Activated CD4-positive, alpha-beta T cell treated with anti-CD3 and anti-CD28 coated beads for 36 hours (primary cell): Measurements from ENCODE around the gene LCE7A. TPM values are rescaled to one million over a fixed set of nuclear protein-coding genes. Genes with fewer than 3 reads are reported as not detected.

Experiments used
- ATAC-seq: fragments of 200-7000 bp; cut with Tn5 transposase; one replicate; pipeline ENCODE4 v1.10.0; 2021; ENCODE audit warnings: mild to moderate bottlenecking, moderate library complexity
- CTCF ChIA-PET: fragments of 350-600 bp; sonication (Branson Sonifier 250); formaldehyde crosslinking; loops from one replicate; lab custom pipeline; 2021; ENCODE audit warnings: antibody characterized with exemption; lab: Charles Lee
- POLR2A ChIA-PET: fragments of 350-600 bp; sonication (Branson Sonifier 250); formaldehyde crosslinking; loops from one replicate; lab custom pipeline; 2021; ENCODE audit warnings: antibody characterized with exemption, inconsistent platforms; lab: Charles Lee
- DNase-seq: peaks from one replicate; pipeline ENCODE4 v3.0.0-alpha.2; 2020
- H3K27ac Mint-ChIP-seq: one replicate; pipeline ENCODE4 v1.8.0; 2021; ENCODE audit warnings: mixed read lengths
- H3K27me3 Mint-ChIP-seq: one replicate; pipeline ENCODE4 v1.8.0; 2021; ENCODE audit warnings: mixed read lengths
- H3K36me3 Mint-ChIP-seq: one replicate; pipeline ENCODE4 v1.8.0; 2021; ENCODE audit warnings: low read depth, mixed read lengths
- H3K4me1 Mint-ChIP-seq: one replicate; pipeline ENCODE4 v1.8.0; 2021; ENCODE audit warnings: mixed read lengths
- H3K4me3 Mint-ChIP-seq: one replicate; pipeline ENCODE4 v1.8.0; 2021; ENCODE audit warnings: mild to moderate bottlenecking, moderate library complexity, mixed read lengths
- H3K9me3 Mint-ChIP-seq: one replicate; pipeline ENCODE4 v1.8.0; 2021; ENCODE audit warnings: low read depth, mixed read lengths
- intact Hi-C, 2 experiments: fragments of 100-400 bp; cut with DNase I in 1 of 2; cut with micrococcal nuclease in 1 of 2; formaldehyde crosslinking; loops; one replicate each; pipeline versions ENCODE4 v1.14.2 to v1.15.1; 2022 to 2024; cut with DNase I, micrococcal nuclease
- total RNA-seq, 2 experiments: library from RNA; stranded (reverse); gene quantifications; one replicate each; pipeline ENCODE4 v1.2.3, GENCODE V29; 2021

Gene LCE7A, protein sequence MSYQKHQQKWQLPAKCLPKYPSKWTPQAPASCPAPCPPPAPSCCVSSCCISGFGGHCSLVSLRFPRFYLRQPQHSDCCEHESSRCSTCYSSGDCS
- not detected for total RNA-seq

DNA sequence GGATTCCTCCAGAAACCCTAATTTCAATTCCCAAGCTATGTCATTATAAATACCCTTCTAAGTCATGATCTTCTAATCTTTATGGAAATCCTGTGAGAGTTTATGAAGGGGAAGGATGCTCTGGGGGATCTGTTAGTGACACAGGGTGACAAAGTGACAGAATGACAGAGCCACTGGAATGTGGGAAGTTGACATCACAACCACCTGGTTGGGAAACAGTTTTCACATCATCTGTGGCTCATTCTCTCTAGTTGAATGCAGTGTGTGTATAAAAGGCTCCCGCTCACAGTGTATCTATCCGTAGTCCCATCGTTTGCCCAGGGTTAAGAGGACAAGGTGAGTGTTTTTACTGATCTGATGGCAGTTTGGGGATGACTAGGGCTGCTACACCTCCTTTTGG is at the start of gene LCE7A:
TSS of gene LCE7A (plus strand) at position 301 of the 400 bp plus-strand sequence. CDS start 702 bp downstream, outside the sequence.
- ChIA-PET CTCF (interaction anchor here (0.7 to 1.6 kb wide), 4 partner anchors 11 to 400 kb away, joined by 3 to 4 read pairs (median 3); no protein-coding TSS in a partner anchor), POLR2A (no interaction called here)
- H3K4me1 Mint-ChIP-seq = no peaks in the 10 kb centered on the region
- no peak within 1 kb of the TSS for H3K4me3 Mint-ChIP-seq
- no peaks in the 10 kb centered on the region for H3K9me3 Mint-ChIP-seq
- no peak for ATAC-seq
- H3K36me3 Mint-ChIP-seq = no peaks in the 10 kb centered on the region
- H3K27ac Mint-ChIP-seq = no peak within 1 kb of the TSS
- DNase-seq = no peak
- peaks cover 17% of the 10 kb centered on the region for H3K27me3 Mint-ChIP-seq
- intact Hi-C loops = no loop called here

DNA sequence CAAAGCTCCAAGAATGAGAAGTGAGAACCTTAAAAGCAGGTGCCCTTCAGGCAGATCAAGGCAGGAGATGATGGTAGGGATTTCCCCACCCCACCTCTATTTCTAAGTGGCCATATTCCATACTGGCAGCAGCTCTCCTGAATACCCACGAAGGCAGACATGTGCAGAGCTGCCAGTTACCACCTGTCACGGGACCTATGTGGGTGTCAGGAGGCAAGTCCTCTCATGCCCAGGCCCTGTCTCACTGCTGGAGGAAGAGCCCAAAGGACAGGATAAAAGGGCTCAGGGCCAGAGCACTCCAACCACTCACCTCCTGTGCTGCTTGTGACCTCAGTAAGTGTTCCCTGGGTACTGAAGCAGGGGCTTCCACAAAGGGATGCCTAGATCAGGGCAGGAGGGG is 48.7 kb upstream of the LCE7A start:
- DNase-seq = no peak
- H3K9me3 Mint-ChIP-seq = no peaks in the 10 kb centered on the region
- CTCF ChIA-PET = no interaction called here
- H3K4me3 Mint-ChIP-seq = no peak overlapping the region
- no peak overlapping the region for H3K27ac Mint-ChIP-seq
- H3K4me1 Mint-ChIP-seq = no peaks in the 10 kb centered on the region
- no peak for ATAC-seq
- intact Hi-C loops = no loop called here
- POLR2A ChIA-PET = no interaction called here
- no peaks in the 10 kb centered on the region for H3K36me3 Mint-ChIP-seq
- peaks cover 11% of the 10 kb centered on the region for H3K27me3 Mint-ChIP-seq

DNA sequence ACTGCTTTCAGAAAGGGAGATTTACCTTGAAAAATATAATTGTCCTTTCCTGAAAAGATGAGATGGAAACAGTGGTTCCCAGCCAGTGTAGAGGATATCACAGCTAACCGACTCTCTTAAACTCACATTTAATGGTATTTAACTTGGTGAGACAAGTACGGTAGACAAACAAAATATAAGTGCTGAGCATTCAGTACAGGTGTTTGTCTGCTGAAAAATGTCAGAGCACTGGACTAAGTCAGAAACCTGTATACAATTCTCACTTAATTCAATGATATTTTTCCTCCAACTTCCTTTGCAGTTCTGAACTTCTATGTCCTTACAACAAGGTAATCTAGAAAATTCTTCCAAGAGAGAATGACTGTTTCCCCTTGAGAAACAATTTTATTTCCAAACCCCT is 48.1 kb upstream of the LCE7A start, which contains the start of gene LCE1B:
TSS of gene LCE1B (plus strand) at position 301 of the 400 bp plus-strand sequence. CDS start 476 bp downstream, outside the sequence.
- Mint-ChIP-seq H3K4me1 (no peaks in the 10 kb centered on the region), H3K27me3 (peaks cover 11% of the 10 kb centered on the region), H3K4me3 (no peak within 1 kb of the TSS), H3K9me3 (no peaks in the 10 kb centered on the region), H3K36me3 (no peaks in the 10 kb centered on the region), H3K27ac (no peak within 1 kb of the TSS)
- DNase-seq (no peak), ATAC-seq (no peak)
- POLR2A ChIA-PET = no interaction called here
- CTCF ChIA-PET = no interaction called here
- intact Hi-C loops = no loop called here

DNA sequence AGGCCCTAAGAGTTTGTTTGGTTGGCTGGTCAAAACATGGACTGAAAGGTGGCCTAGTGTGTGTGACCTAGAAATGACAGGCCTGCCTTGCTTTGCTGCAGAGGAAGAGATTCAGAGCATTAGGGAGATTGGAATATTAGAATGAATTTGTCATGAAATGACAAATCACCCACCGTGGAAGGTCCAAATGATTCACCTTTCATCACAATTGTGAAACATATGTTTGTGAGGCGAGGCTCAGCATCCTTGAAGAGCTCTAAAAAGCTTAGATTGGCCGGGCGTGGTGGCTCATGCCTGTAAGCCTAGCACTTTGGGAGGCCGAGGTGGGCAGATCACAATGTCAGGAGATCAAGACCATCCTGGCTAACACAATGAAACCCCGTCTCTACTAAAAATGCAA is 42.5 kb upstream of the LCE7A start:
- peaks cover 11% of the 10 kb centered on the region for H3K27me3 Mint-ChIP-seq
- no peak overlapping the region for H3K4me3 Mint-ChIP-seq
- ATAC-seq (no peak), DNase-seq (no peak)
- ChIA-PET CTCF (no interaction called here), POLR2A (no interaction called here)
- no peaks in the 10 kb centered on the region for H3K36me3 Mint-ChIP-seq
- H3K4me1 Mint-ChIP-seq = no peaks in the 10 kb centered on the region
- intact Hi-C loops = no loop called here
- no peaks in the 10 kb centered on the region for H3K9me3 Mint-ChIP-seq
- H3K27ac Mint-ChIP-seq = no peak overlapping the region

DNA sequence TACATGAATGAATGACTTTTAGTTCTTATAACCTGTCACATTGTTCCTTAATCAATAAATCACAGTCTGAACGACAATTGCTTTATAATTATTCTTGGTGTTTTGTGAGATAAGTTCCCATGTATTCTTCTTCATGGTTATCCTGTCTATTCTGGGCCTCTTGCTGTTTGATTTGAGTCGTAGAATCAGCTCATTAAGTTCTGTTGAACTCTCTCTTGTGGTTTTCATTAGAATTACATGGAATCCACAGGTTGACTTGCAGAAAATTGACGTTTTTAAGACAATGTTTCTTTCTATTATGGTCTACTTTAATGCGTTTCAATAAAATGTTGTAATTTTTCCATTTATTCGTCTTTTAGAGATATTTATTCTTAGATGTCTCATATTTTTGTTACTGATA is 36.5 kb upstream of the LCE7A start:
- no peak overlapping the region for H3K4me3 Mint-ChIP-seq
- H3K27me3 Mint-ChIP-seq = peaks cover 30% of the 10 kb centered on the region
- no peaks in the 10 kb centered on the region for H3K36me3 Mint-ChIP-seq
- intact Hi-C loops = no loop called here
- H3K27ac Mint-ChIP-seq = no peak overlapping the region
- no peak for ATAC-seq
- ChIA-PET POLR2A (no interaction called here), CTCF (interaction anchor here (0.7 to 0.9 kb wide), 2 partner anchors 17 to 343 kb away, joined by 3 to 4 read pairs; partner anchors contain the start of gene LCE1C)
- H3K4me1 Mint-ChIP-seq = no peaks in the 10 kb centered on the region
- DNase-seq = no peak
- H3K9me3 Mint-ChIP-seq = no peaks in the 10 kb centered on the region

DNA sequence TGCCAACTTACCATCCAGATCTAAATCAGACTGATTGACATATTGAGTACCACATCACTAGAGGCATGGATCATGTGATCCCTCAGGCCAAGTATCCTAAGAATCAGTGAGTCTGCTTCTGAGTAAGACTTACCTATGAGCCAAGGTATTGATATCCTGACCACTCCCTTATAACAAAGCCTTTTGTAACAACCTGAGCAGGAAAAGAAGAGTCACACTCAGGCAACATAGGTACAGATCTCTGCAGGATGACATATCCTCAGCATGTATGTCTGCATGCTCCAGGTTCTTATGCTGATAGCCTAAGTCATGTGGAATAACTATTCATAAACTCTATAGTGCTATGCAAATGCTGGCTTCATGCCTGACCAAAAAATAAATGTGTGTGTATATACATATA is 34.8 kb upstream of the LCE7A start:
- ChIA-PET CTCF (no interaction called here), POLR2A (no interaction called here)
- no peak for ATAC-seq
- H3K27ac Mint-ChIP-seq = no peak overlapping the region
- DNase-seq = no peak
- H3K9me3 Mint-ChIP-seq = no peaks in the 10 kb centered on the region
- H3K36me3 Mint-ChIP-seq = no peaks in the 10 kb centered on the region
- no peaks in the 10 kb centered on the region for H3K4me1 Mint-ChIP-seq
- peaks cover 34% of the 10 kb centered on the region for H3K27me3 Mint-ChIP-seq
- intact Hi-C loops = no loop called here
- no peak overlapping the region for H3K4me3 Mint-ChIP-seq

DNA sequence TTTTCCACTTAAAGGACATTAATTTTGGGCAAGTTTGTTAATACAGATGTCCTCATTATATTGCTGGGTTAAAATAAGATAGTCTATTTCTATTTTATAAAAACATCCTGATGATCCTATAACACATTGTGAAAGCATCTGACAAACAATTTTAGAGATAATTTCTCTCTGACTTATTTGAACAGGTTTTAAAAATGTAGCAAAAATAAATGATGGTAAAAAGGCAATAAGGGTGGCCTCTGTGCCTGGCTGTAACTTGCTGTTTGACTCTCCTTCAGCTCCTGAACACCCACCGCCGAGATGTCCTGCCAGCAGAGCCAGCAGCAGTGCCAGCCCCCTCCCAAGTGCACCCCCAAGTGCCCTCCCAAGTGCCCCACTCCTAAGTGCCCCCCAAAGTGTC is 32.6 kb upstream of the LCE7A start, which contains the start of gene LCE1A:
TSS of gene LCE1A (plus strand) at position 301 of the 400 bp plus-strand sequence. CDS start at position 301, 0 bp downstream.
- intact Hi-C loops = no loop called here
- CTCF ChIA-PET = no interaction called here
- Mint-ChIP-seq H3K4me3 (no peak within 1 kb of the TSS), H3K27ac (no peak within 1 kb of the TSS), H3K27me3 (peaks cover 34% of the 10 kb centered on the region), H3K4me1 (no peaks in the 10 kb centered on the region), H3K36me3 (no peaks in the 10 kb centered on the region), H3K9me3 (no peaks in the 10 kb centered on the region)
- no peak for ATAC-seq
- POLR2A ChIA-PET = no interaction called here
- DNase-seq = no peak

DNA sequence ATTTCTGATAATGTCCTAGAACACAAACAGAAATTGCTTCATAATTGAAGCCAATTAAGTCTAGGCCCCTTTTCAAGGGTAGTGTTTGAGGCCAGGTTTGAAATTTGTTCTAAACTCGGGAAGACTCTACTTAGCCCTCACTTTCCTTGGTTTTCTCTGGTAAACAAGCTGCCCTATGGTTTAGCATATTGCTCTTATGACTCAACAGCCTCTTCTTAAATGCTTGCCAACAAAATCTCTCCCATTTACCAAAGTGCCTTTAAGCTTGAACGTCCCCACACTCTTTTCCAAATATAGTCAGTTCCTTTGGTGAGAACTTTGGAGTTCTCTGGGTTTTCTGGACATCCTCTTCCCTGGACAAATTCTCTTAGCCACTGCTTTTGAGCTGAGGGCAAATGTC is 22.9 kb upstream of the LCE7A start:
- H3K9me3 Mint-ChIP-seq = no peaks in the 10 kb centered on the region
- no peak overlapping the region for H3K27ac Mint-ChIP-seq
- ChIA-PET CTCF (no interaction called here), POLR2A (no interaction called here)
- H3K36me3 Mint-ChIP-seq = no peaks in the 10 kb centered on the region
- H3K27me3 Mint-ChIP-seq = peaks cover 14% of the 10 kb centered on the region
- intact Hi-C loops = no loop called here
- no peak overlapping the region for H3K4me3 Mint-ChIP-seq
- ATAC-seq (no peak), DNase-seq (no peak)
- no peaks in the 10 kb centered on the region for H3K4me1 Mint-ChIP-seq

DNA sequence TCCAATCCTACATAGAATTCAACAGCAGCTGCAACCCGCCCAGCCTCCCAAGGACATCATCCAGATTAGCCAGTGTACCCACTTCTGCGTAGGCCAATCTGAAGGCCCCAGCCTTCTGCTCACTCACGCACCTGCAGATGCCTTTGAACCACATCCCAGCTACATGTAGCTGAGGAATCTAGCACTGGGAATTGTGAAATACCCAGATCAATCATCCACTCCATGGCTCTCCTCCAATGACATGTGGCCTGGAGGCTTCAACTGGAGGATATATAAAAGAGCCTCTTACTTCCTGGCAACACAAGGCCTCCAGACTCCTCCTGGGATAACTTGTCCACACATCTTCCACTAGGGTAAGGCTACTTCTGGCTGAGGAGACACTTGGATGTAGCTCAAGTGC is 17.2 kb upstream of the LCE7A start, which contains the start of gene LCE6A:
TSS of gene LCE6A (plus strand) at position 301 of the 400 bp plus-strand sequence. CDS start 665 bp downstream, outside the sequence.
- H3K27ac Mint-ChIP-seq = no peak within 1 kb of the TSS
- H3K36me3 Mint-ChIP-seq = no peaks in the 10 kb centered on the region
- ATAC-seq = no peak
- H3K4me1 Mint-ChIP-seq = no peaks in the 10 kb centered on the region
- no peak within 1 kb of the TSS for H3K4me3 Mint-ChIP-seq
- intact Hi-C loops = no loop called here
- no peaks in the 10 kb centered on the region for H3K9me3 Mint-ChIP-seq
- POLR2A ChIA-PET = no interaction called here
- CTCF ChIA-PET = no interaction called here
- H3K27me3 Mint-ChIP-seq = peaks cover 10% of the 10 kb centered on the region
- no peak for DNase-seq

DNA sequence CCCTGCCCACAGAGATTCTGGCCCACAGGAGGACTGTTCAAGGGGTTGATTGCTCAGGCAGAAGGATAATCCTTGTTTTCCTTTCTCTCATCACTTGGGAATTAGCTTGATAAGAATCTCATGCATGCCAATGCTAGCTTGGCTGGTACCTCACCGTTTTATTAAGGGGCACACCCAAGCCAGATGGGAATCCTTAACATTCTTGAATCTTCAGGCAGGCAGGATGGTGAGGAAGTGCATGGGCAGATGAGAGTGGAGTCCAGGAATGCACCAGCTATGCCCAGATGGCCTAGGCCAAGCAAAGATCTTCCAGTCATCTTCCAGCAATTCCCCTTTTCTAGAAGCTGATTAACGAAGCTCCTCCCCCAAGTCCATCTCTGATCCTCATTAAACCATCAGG is 4.1 kb upstream of the LCE7A start:
- H3K27me3 Mint-ChIP-seq = peaks cover 19% of the 10 kb centered on the region
- ATAC-seq (no peak), DNase-seq (no peak)
- CTCF ChIA-PET = interaction anchor here (0.7 to 1.7 kb wide), 3 partner anchors 13 to 53 kb away, joined by 3 to 7 read pairs (median 3); no protein-coding TSS in a partner anchor
- H3K4me1 Mint-ChIP-seq = no peaks in the 10 kb centered on the region
- H3K4me3 Mint-ChIP-seq = no peak overlapping the region
- POLR2A ChIA-PET = no interaction called here
- intact Hi-C loops = no loop called here
- H3K9me3 Mint-ChIP-seq = no peaks in the 10 kb centered on the region
- H3K36me3 Mint-ChIP-seq = no peaks in the 10 kb centered on the region
- H3K27ac Mint-ChIP-seq = no peak overlapping the region

DNA sequence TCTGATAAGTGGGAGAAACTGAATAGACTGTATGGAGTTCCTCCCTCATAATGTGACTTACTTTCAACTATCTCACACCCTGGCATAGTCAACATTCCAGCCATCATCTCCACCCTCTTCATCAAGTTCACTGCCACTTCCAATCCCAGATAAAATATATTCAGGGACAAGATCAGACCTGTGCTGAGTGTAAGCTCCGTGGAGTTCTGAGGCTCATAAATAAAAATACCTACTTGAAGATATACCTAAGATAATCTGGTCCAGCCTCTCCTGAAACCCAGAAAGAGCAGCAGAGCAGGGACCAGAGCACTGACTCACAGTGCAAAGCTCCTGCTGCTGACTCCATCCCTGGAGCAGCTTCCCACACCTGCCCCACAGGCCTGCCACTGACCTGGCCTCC is 1.7 kb upstream of the LCE7A start:
- no peak for DNase-seq
- ChIA-PET CTCF (no interaction called here), POLR2A (no interaction called here)
- H3K4me3 Mint-ChIP-seq = no peak overlapping the region
- no peak overlapping the region for H3K27ac Mint-ChIP-seq
- ATAC-seq = no peak
- no peaks in the 10 kb centered on the region for H3K4me1 Mint-ChIP-seq
- no peaks in the 10 kb centered on the region for H3K36me3 Mint-ChIP-seq
- no peaks in the 10 kb centered on the region for H3K9me3 Mint-ChIP-seq
- H3K27me3 Mint-ChIP-seq = peaks cover 18% of the 10 kb centered on the region
- intact Hi-C loops = no loop called here

DNA sequence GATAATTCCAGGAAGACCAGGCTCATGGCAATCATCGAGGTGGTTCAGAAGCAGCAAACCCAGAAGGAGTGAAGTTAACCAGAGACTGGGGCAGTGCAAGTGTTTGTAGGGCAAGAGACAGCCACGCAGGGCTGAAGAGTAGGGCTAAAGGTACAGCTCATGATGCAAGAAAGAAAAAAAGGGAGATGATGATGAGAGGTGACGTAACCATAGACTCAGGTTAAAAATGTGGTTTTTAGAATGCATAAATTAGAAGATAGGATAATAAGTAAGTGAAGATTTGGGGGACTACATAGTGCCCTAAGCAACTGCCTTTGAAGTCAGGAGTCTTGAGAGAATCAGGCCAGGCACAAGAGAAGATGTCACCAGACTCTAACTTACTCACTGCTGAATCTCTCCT is 333 bp downstream of the LCE7A start:
- intact Hi-C loops = no loop called here
- ATAC-seq (no peak), DNase-seq (no peak)
- ChIA-PET POLR2A (no interaction called here), CTCF (interaction anchor here (0.6 to 1.6 kb wide), 4 partner anchors 10 to 369 kb away, joined by 3 to 4 read pairs (median 4); no protein-coding TSS in a partner anchor)
- H3K27me3 Mint-ChIP-seq = peaks cover 17% of the 10 kb centered on the region
- H3K27ac Mint-ChIP-seq = no peak overlapping the region
- H3K9me3 Mint-ChIP-seq = no peaks in the 10 kb centered on the region
- H3K36me3 Mint-ChIP-seq = no peaks in the 10 kb centered on the region
- H3K4me3 Mint-ChIP-seq = no peak overlapping the region
- H3K4me1 Mint-ChIP-seq = no peaks in the 10 kb centered on the region
